Natural killer cell (primary cell): ENCODE data around the gene PPOX. TPM values are rescaled to one million over a fixed set of nuclear protein-coding genes. Genes with fewer than 3 reads are reported as not detected.
A peak's percentile ranks its signal among the peaks of the same experiment; 100 is the strongest.

Experiments used
- ATAC-seq, 3 donors: fragments of 150-1000 bp in 2 of 3; fragments of 200-7000 bp in 1 of 3; cut with Tn5 transposase; 1 replicate in 1 of 3; 2 replicates in 2 of 3; pipeline ENCODE4 v1.10.0; 2021; ENCODE audit warnings: mild to moderate bottlenecking in 2 of 3, moderate library complexity in 2 of 3
- DNase-seq, 2 donors: peaks; one replicate each; pipeline versions ENCODE4 v3.0.0 to v3.0.0-alpha.2; 2013 to 2021; ENCODE audit warnings: mixed read lengths in 1 of 2
- H3K27ac ChIP-seq: one replicate; pipeline ENCODE4 v1.5.1; 2013; ENCODE audit warnings: mild to moderate bottlenecking, low read length
- H3K27me3 ChIP-seq: one replicate; pipeline ENCODE4 v1.6.1; 2013; ENCODE audit warnings: low read length; ENCODE audit not compliant: control insufficient read depth, insufficient read depth
- H3K36me3 ChIP-seq: one replicate; pipeline ENCODE4 v1.6.1; 2013; ENCODE audit warnings: low read length; ENCODE audit not compliant: control insufficient read depth, insufficient read depth
- H3K4me1 ChIP-seq: one replicate; pipeline ENCODE4 v1.6.1; 2013; ENCODE audit warnings: low read length; ENCODE audit not compliant: control insufficient read depth, insufficient read depth
- H3K4me3 ChIP-seq: one replicate; pipeline ENCODE4 v1.5.1; 2013; ENCODE audit warnings: low read length
- H3K9me3 ChIP-seq: one replicate; pipeline ENCODE4 v1.6.1; 2013; ENCODE audit warnings: low read length; ENCODE audit not compliant: control insufficient read depth, insufficient read depth
- H3K27ac Mint-ChIP-seq, 2 donors: one replicate each; pipeline ENCODE4 v1.8.0; 2022; ENCODE audit warnings: mild to moderate bottlenecking in 2 of 2, mixed read lengths in 2 of 2, moderate library complexity in 1 of 2
- H3K27me3 Mint-ChIP-seq, 2 donors: one replicate each; pipeline ENCODE4 v1.8.0; 2022; ENCODE audit warnings: low read depth in 2 of 2, mixed read lengths in 2 of 2
- H3K36me3 Mint-ChIP-seq: one replicate; pipeline ENCODE4 v1.8.0; 2022; ENCODE audit warnings: mixed read lengths
- H3K4me1 Mint-ChIP-seq, 2 donors: one replicate each; pipeline ENCODE4 v1.8.0; 2022; ENCODE audit warnings: mixed read lengths in 2 of 2
- H3K4me3 Mint-ChIP-seq: one replicate; pipeline ENCODE4 v1.8.0; 2022; ENCODE audit warnings: mild to moderate bottlenecking, moderate library complexity, mixed read lengths
- H3K9me3 Mint-ChIP-seq, 2 donors: one replicate each; pipeline ENCODE4 v1.8.0; 2022; ENCODE audit warnings: mixed read lengths in 2 of 2
- WGBS: methylation state at CpG from one replicate; pipeline ENCODE4 v1.1.7; 2013; ENCODE audit warnings: missing lambda C conversion rate; ENCODE audit not compliant: insufficient coverage; 5-methylcytosine and 5-hydroxymethylcytosine counted together
- intact Hi-C: fragments of 100-400 bp; cut with micrococcal nuclease; formaldehyde crosslinking; loops from one replicate; pipeline ENCODE4 v1.14.2; 2022
- total RNA-seq, 4 donors: library from RNA; stranded (reverse); fragments of 120-200 nt in 1 of 4; gene quantifications; one replicate each; pipeline versions ENCODE4 v1.2.3 to v1.2.4, GENCODE V29; 2013 to 2022
- TF ChIP-seq, protein P1 (sequence below): fragments of 200-600 bp; IDR thresholded peaks from one replicate; pipeline ENCODE4 v1.8.0; 2022; ENCODE audit warnings: antibody characterized with exemption

PPOX gene
- total RNA-seq, 3 donors from 2014 or later (not counting 1 experiment from before 2014, with no cell fraction given) = 45.5 to 66.3 (median 57.4) TPM

GRCh38 chr1:161157867-161158266, 8.4 kb upstream of the PPOX start:
- Mint-ChIP-seq H3K4me3 (peak overlapping the region; percentile 91), H3K27me3 (no peaks in the 10 kb centered on the region), H3K9me3 (no peaks in the 10 kb centered on the region), H3K4me1 (peaks cover 43 to 66% of the 10 kb centered on the region in 2 donors), H3K36me3 (peaks cover 12% of the 10 kb centered on the region), H3K27ac (peak overlapping the region; percentile 79 to 97)
- Histone ChIP-seq H3K27ac (no peak overlapping the region), H3K4me1 (peaks cover 33% of the 10 kb centered on the region), H3K4me3 (no peak overlapping the region), H3K36me3 (peaks cover 19% of the 10 kb centered on the region), H3K9me3 (no peaks in the 10 kb centered on the region), H3K27me3 (no peaks in the 10 kb centered on the region)
- intact Hi-C loops = no loop called here
- 100% methylated on average over 1 of the region's 1 CpG for WGBS
- ATAC-seq = no peak
- no peak for DNase-seq
- TF ChIP-seq, protein P1, sequence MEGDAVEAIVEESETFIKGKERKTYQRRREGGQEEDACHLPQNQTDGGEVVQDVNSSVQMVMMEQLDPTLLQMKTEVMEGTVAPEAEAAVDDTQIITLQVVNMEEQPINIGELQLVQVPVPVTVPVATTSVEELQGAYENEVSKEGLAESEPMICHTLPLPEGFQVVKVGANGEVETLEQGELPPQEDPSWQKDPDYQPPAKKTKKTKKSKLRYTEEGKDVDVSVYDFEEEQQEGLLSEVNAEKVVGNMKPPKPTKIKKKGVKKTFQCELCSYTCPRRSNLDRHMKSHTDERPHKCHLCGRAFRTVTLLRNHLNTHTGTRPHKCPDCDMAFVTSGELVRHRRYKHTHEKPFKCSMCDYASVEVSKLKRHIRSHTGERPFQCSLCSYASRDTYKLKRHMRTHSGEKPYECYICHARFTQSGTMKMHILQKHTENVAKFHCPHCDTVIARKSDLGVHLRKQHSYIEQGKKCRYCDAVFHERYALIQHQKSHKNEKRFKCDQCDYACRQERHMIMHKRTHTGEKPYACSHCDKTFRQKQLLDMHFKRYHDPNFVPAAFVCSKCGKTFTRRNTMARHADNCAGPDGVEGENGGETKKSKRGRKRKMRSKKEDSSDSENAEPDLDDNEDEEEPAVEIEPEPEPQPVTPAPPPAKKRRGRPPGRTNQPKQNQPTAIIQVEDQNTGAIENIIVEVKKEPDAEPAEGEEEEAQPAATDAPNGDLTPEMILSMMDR = no peak

GRCh38 chr1:161158316-161159010, 7.8 kb upstream of the PPOX start:
- DNase-seq (peak in 1 of 2 donors; percentile 31), ATAC-seq (no peak)
- Histone ChIP-seq H3K9me3 (no peaks in the 10 kb centered on the region), H3K27ac (peak overlapping the region; percentile 84), H3K27me3 (no peaks in the 10 kb centered on the region), H3K36me3 (peaks cover 22% of the 10 kb centered on the region), H3K4me1 (peaks cover 30% of the 10 kb centered on the region), H3K4me3 (no peak overlapping the region)
- Mint-ChIP-seq H3K9me3 (no peaks in the 10 kb centered on the region), H3K4me3 (peak overlapping the region; percentile 91), H3K4me1 (peaks cover 42 to 71% of the 10 kb centered on the region in 2 donors), H3K27me3 (no peaks in the 10 kb centered on the region), H3K36me3 (peaks cover 12% of the 10 kb centered on the region), H3K27ac (peak overlapping the region; percentile 79 to 97)
- TF ChIP-seq, protein P1 = no peak
- WGBS = 61% methylated on average over 9 of the region's 9 CpGs
- intact Hi-C loops = no loop called here

DNA sequence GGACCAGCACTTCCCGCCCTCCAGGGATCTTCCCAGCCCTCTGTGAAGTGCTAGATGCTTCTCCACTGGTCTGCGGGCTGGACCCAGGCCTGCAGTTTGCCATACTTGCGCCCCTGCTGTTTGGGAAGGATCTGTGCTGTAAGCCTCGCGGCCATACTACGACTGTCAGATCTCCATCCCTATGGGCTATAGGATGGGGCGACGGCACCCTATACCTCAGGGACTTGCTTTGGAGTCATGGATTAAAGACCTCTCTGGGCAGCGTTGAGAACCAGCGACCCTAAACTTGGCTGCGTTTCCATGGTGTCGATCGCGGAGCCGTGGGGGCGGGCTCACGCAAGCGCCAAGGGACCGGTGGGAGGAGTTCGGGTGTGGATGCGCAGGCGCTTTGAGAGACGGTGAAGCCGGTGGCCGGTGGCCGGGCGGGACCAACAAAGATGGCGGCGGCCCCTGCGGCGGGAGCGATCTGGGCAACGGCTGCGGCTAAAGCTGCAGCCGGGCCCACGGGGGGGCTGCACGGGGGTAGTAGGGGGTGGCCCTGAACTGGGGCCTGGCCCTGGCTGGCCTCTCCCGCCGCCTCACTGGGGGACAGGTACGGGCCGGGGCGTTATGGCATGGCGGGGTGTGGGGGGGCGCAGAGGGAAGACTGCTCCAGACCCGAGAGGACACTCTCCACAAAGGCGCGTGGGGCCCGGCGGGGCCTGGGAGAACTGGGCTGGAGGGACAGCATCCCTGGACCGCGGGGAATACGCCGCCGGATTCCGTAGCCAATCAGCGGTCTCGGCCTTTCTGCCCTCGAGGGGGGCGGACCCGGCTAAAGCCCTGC, 6.9 kb upstream of the PPOX start, which contains the start of gene USP21:
Gene USP21, plus strand, starts transcription at position 414 of the 826 bp plus-strand sequence. CDS start 1,141 bp downstream, outside the sequence.
- Mint-ChIP-seq H3K36me3 (peaks cover 12% of the 10 kb centered on the region), H3K4me1 (peaks cover 37 to 67% of the 10 kb centered on the region in 2 donors), H3K4me3 (peak within 1 kb of the TSS; percentile 91), H3K9me3 (no peaks in the 10 kb centered on the region), H3K27ac (peak within 1 kb of the TSS; percentile 79 to 97), H3K27me3 (no peaks in the 10 kb centered on the region)
- Histone ChIP-seq H3K9me3 (no peaks in the 10 kb centered on the region), H3K4me1 (peaks cover 28% of the 10 kb centered on the region), H3K27me3 (no peaks in the 10 kb centered on the region), H3K36me3 (peaks cover 22% of the 10 kb centered on the region), H3K4me3 (peak within 1 kb of the TSS; percentile 86), H3K27ac (peak within 1 kb of the TSS; percentile 84)
- ATAC-seq (peak; percentile 93 to 96 (median 95)), DNase-seq (peak; percentile 93 to 96)
- intact Hi-C loops = no loop called here
- TF ChIP-seq, protein P1 = no peak
- 5% methylated on average over 60 of the region's 60 CpGs for WGBS
